ENCODE measurements around the gene C7orf57.

DNA sequence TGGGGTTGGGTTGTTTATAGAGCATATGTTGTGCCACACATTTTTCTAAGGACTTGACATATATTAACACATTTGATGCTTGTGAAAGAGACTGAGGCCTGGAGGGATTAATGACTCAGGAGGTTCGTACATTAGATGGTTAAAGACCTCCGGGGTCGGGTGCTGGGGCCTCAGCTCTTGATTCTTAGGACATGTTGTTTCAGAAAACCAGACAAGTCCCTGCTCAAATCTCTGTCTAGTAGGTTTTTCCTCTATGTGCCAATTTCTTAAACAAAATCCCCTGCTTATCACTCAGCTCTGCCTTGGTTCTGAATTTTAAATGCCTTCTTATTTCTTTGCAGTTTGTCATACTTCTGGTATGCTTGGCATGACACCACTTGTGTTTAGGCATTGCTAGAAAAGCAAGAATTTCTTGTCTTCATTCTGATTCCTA, 59.5 kb downstream of the C7orf57 start:
- TF ChIP-seq, protein P1, sequence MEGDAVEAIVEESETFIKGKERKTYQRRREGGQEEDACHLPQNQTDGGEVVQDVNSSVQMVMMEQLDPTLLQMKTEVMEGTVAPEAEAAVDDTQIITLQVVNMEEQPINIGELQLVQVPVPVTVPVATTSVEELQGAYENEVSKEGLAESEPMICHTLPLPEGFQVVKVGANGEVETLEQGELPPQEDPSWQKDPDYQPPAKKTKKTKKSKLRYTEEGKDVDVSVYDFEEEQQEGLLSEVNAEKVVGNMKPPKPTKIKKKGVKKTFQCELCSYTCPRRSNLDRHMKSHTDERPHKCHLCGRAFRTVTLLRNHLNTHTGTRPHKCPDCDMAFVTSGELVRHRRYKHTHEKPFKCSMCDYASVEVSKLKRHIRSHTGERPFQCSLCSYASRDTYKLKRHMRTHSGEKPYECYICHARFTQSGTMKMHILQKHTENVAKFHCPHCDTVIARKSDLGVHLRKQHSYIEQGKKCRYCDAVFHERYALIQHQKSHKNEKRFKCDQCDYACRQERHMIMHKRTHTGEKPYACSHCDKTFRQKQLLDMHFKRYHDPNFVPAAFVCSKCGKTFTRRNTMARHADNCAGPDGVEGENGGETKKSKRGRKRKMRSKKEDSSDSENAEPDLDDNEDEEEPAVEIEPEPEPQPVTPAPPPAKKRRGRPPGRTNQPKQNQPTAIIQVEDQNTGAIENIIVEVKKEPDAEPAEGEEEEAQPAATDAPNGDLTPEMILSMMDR (IDR thresholded peaks at IDR 0.05; ENCODE audit: low read length): no peak
- no peak for TF ChIP-seq EZH2 (IDR thresholded peaks at IDR 0.05; ENCODE audit: borderline replicate concordance, low read length)
